Neutrophil (primary cell): ENCODE results near the gene PACC1.

ENCODE experiments used
- H3K27ac ChIP-seq: fragments of 200-600 bp; sonication (generic); 2 replicates; pipeline ENCODE4 v1.5.1; 2016; ENCODE audit warnings: mild to moderate bottlenecking, moderate library complexity
- H3K27me3 ChIP-seq: fragments of 200-600 bp; sonication (generic); 2 replicates; pipeline ENCODE4 v1.6.0; 2016; ENCODE audit warnings: mild to moderate bottlenecking
- H3K36me3 ChIP-seq: fragments of 200-600 bp; sonication (generic); 2 replicates; pipeline ENCODE4 v1.5.1; 2017
- H3K4me1 ChIP-seq, 2 experiments: fragments of 200-600 bp in 1 of 2; sonication (generic) in 1 of 2; 1 replicate in 1 of 2; 2 replicates in 1 of 2; pipeline versions ENCODE4 v1.5.1 to v1.6.1; 2013 to 2016; ENCODE audit warnings: low read depth in 1 of 2, low read length in 1 of 2, mild to moderate bottlenecking in 1 of 2, moderate library complexity in 1 of 2; ENCODE audit not compliant: control insufficient read depth in 1 of 2, insufficient read depth in 1 of 2
- H3K4me3 ChIP-seq, 2 experiments: fragments of 200-600 bp in 1 of 2; sonication (generic) in 1 of 2; 1 replicate in 1 of 2; 2 replicates in 1 of 2; pipeline ENCODE4 v1.5.1; 2013 to 2016; ENCODE audit warnings: low read depth in 1 of 2, low read length in 1 of 2, mild to moderate bottlenecking in 1 of 2, moderate library complexity in 1 of 2
- H3K9me3 ChIP-seq: fragments of 200-600 bp; sonication (generic); 2 replicates; pipeline ENCODE4 v1.5.1; 2016
- CTCF ChIP-seq: fragments of 200-600 bp; sonication (generic); IDR thresholded peaks from 2 replicates; pipeline ENCODE4 v1.5.1; 2016; ENCODE audit warnings: antibody characterized with exemption

PACC1 gene

GRCh38 chr1:212453156-212453857 is 38.6 kb upstream of the PACC1 start:
- no peaks in the 10 kb centered on the region for H3K36me3 ChIP-seq
- no peaks in the 10 kb centered on the region for H3K9me3 ChIP-seq
- H3K4me3 ChIP-seq, result no peak overlapping the region
- no peak overlapping the region for H3K27ac ChIP-seq
- H3K27me3 ChIP-seq, result no peaks in the 10 kb centered on the region
- no peak for TF ChIP-seq CTCF
- H3K4me1 ChIP-seq, result peaks cover 0 to 4% of the 10 kb centered on the region in 2 experiments

GRCh38 chr1:212452323-212453155 is 37.9 kb upstream of the PACC1 start:
- no peaks in the 10 kb centered on the region for H3K36me3 ChIP-seq
- no peak overlapping the region for H3K27ac ChIP-seq
- H3K27me3 ChIP-seq, result no peaks in the 10 kb centered on the region
- TF ChIP-seq CTCF, result no peak
- no peaks in the 10 kb centered on the region for H3K9me3 ChIP-seq
- H3K4me1 ChIP-seq, result peaks cover 0 to 4% of the 10 kb centered on the region in 2 experiments
- no peak overlapping the region for H3K4me3 ChIP-seq

- Histone ChIP-seq H3K9me3 (no peaks in the 10 kb centered on the region), H3K4me3 (no peak overlapping the region), H3K36me3 (no peaks in the 10 kb centered on the region), H3K27me3 (no peaks in the 10 kb centered on the region), H3K27ac (no peak overlapping the region), H3K4me1 (peaks cover 0 to 4% of the 10 kb centered on the region in 2 experiments)
- TF ChIP-seq CTCF, result no peak
These were observed 37.0 kb upstream of the PACC1 start for GRCh38 chr1:212451416-212452322.

GRCh38 chr1:212450331-212450881 is 35.7 kb upstream of the PACC1 start:
- Histone ChIP-seq H3K9me3 (no peaks in the 10 kb centered on the region), H3K27ac (no peak overlapping the region), H3K36me3 (no peaks in the 10 kb centered on the region), H3K4me3 (no peak overlapping the region), H3K4me1 (no peaks in the 10 kb centered on the region), H3K27me3 (no peaks in the 10 kb centered on the region)
- no peak for TF ChIP-seq CTCF

GRCh38 chr1:212447478-212447877 is 32.8 kb upstream of the PACC1 start:
- Histone ChIP-seq H3K9me3 (no peaks in the 10 kb centered on the region), H3K4me3 (no peak overlapping the region), H3K36me3 (no peaks in the 10 kb centered on the region), H3K27me3 (no peaks in the 10 kb centered on the region), H3K27ac (no peak overlapping the region), H3K4me1 (no peaks in the 10 kb centered on the region)
- no peak for TF ChIP-seq CTCF
